Urinary bladder (tissue), 4 donors: Measurements from ENCODE around the gene MAPK7. TPM values are rescaled to one million over a fixed set of nuclear protein-coding genes. Genes with fewer than 3 reads are reported as not detected.

Experiments used
- DNase-seq: peaks from one replicate; pipeline ENCODE4 v3.0.0-alpha.2; 2015; ENCODE audit errors: extremely low spot score
- H3K27ac ChIP-seq: one replicate; pipeline ENCODE4 v1.5.1; 2013; ENCODE audit warnings: low read depth, mild to moderate bottlenecking, moderate library complexity
- H3K36me3 ChIP-seq: one replicate; pipeline ENCODE4 v1.6.1; 2013; ENCODE audit warnings: mild to moderate bottlenecking, moderate library complexity; ENCODE audit not compliant: insufficient read depth
- H3K4me1 ChIP-seq: one replicate; pipeline ENCODE4 v1.6.1; 2013; ENCODE audit warnings: mild to moderate bottlenecking, moderate library complexity; ENCODE audit not compliant: insufficient read depth
- H3K4me3 ChIP-seq: one replicate; pipeline ENCODE4 v1.5.1; 2013; ENCODE audit warnings: low read depth, low read length
- WGBS: extraction: QIAGEN DNeasy Blood & Tissue Kit; methylation state at CpG from one replicate; pipeline ENCODE4 v1.1.7; 2013; 5-methylcytosine and 5-hydroxymethylcytosine counted together
- polyA plus RNA-seq: library from polyadenylated mRNA; stranded (reverse); fragments of 200-250 nt; gene quantifications from one replicate; pipeline ENCODE4 v1.2.3, GENCODE V29; 2013
- total RNA-seq: library from RNA; depleted of rRNA; stranded (reverse); fragments of >200 nt; gene quantifications from one replicate; pipeline ENCODE4 v1.2.3, GENCODE V29; 2014
- donor health status: healthy with polysubstance abuse.
- donor health status: healthy.

Gene MAPK7
- total and polyA plus RNA-seq, 2 donors = 15.8 to 32.8 TPM

- peak overlapping the region; percentile 0 for H3K4me3 ChIP-seq
- no peaks in the 10 kb centered on the region for H3K4me1 ChIP-seq
- no peak overlapping the region for H3K27ac ChIP-seq
- 68% methylated on average over 9 of the region's 9 CpGs for WGBS
- H3K36me3 ChIP-seq = no peaks in the 10 kb centered on the region
- no peak for DNase-seq
Measured at GRCh38 chr17:19411631-19412030, 33.3 kb downstream of the MAPK7 start.

DNA sequence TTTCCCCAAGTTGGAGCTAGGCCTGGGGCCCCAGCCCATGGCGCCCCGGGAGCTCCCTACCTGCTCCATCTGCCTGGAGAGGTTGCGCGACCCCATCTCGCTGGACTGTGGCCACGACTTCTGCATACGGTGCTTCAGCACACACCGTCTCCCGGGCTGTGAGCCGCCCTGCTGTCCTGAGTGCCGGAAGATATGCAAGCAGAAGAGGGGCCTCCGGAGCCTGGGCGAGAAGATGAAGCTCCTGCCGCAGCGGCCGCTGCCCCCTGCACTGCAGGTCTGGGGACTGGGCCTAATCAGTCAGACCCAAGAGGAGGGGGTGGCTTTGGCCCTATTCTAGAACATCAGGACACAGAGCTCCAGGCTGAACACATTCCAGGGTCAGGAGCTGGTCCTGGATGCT, 34.2 kb downstream of the MAPK7 start:
- H3K36me3 ChIP-seq = no peaks in the 10 kb centered on the region
- peaks cover 2% of the 10 kb centered on the region for H3K4me1 ChIP-seq
- WGBS = 95% methylated on average over 16 of the region's 16 CpGs
- no peak for DNase-seq
- no peak overlapping the region for H3K4me3 ChIP-seq
- H3K27ac ChIP-seq = no peak overlapping the region

DNA sequence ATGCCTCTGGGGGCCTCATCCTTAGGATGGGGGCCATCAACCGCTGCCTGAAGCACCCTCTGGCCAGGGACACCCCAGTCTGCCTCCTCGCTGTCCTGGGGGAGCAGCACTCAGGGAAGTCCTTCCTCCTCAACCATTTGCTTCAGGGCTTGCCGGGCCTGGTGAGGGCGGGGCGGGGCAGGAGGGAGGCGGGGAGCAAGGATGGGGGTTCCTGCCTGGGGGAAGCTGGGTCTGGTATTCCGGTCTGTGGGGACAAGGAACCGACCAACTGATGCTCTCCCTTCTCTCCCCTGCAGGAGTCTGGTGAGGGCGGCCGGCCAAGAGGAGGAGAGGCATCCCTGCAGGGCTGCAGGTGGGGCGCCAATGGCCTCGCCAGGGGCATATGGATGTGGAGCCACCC, 34.7 kb downstream of the MAPK7 start:
- 92% methylated on average over 12 of the region's 12 CpGs for WGBS
- DNase-seq = no peak
- Histone ChIP-seq H3K4me3 (no peak overlapping the region), H3K27ac (no peak overlapping the region), H3K36me3 (no peaks in the 10 kb centered on the region), H3K4me1 (peaks cover 2% of the 10 kb centered on the region)

DNA sequence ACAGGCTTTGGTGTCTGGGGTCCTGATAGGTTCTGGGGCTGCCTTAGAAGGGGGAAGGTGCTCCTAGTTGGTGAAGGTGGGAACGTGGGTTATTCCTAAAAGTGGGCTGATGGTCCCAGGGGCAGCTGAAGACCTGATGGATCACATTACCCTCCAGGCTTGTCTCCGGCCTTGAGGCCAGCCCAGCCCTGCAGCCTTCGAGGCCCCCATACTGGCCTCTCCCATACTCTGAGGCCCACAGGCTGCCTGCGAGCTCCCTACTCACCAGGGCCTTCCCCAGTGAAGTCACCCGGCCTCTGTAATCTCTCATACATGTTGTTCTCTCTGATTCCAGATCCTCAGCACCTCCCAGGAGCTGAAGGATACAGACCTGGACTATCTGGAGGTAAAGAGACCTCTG, 35.5 kb downstream of the MAPK7 start:
- 89% methylated on average over 5 of the region's 5 CpGs for WGBS
- H3K4me1 ChIP-seq = peaks cover 2% of the 10 kb centered on the region

GRCh38 chr17:19414396-19415280, 36.3 kb downstream of the MAPK7 start:
- peaks cover 2% of the 10 kb centered on the region for H3K4me1 ChIP-seq
- no peak overlapping the region for H3K4me3 ChIP-seq
- H3K27ac ChIP-seq = no peak overlapping the region
- 93% methylated on average over 28 of the region's 28 CpGs for WGBS
- no peaks in the 10 kb centered on the region for H3K36me3 ChIP-seq
- no peak for DNase-seq

More for the DNA sequence above, 35.5 kb downstream of the MAPK7 start:
- DNase-seq = no peak
- H3K36me3 ChIP-seq = no peaks in the 10 kb centered on the region
- H3K27ac ChIP-seq = no peak overlapping the region
- H3K4me3 ChIP-seq = no peak overlapping the region

DNA sequence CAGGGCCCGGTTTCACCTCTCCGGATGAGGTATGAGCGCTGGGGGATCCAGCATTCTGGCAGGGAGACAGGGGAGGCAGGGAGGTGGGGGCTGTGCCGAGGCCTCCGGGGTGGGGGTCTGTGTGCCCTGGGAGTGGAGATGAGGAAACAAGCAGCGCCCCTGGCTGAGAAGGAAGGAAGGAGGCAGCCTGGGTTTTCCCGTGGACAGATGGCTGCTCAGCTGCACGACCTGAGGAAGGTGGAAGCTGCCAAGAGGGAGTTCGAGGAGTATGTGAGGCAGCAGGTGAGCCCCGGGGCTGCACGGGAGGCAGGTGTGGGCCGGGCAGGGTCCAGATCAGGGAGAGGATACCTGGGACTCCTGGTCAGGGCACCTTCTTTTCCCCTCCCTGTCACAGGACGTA, 37.0 kb downstream of the MAPK7 start:
- Histone ChIP-seq H3K4me3 (no peak overlapping the region), H3K4me1 (peaks cover 2% of the 10 kb centered on the region), H3K36me3 (no peaks in the 10 kb centered on the region), H3K27ac (no peak overlapping the region)
- 88% methylated on average over 13 of the region's 13 CpGs for WGBS
- DNase-seq = no peak

DNA sequence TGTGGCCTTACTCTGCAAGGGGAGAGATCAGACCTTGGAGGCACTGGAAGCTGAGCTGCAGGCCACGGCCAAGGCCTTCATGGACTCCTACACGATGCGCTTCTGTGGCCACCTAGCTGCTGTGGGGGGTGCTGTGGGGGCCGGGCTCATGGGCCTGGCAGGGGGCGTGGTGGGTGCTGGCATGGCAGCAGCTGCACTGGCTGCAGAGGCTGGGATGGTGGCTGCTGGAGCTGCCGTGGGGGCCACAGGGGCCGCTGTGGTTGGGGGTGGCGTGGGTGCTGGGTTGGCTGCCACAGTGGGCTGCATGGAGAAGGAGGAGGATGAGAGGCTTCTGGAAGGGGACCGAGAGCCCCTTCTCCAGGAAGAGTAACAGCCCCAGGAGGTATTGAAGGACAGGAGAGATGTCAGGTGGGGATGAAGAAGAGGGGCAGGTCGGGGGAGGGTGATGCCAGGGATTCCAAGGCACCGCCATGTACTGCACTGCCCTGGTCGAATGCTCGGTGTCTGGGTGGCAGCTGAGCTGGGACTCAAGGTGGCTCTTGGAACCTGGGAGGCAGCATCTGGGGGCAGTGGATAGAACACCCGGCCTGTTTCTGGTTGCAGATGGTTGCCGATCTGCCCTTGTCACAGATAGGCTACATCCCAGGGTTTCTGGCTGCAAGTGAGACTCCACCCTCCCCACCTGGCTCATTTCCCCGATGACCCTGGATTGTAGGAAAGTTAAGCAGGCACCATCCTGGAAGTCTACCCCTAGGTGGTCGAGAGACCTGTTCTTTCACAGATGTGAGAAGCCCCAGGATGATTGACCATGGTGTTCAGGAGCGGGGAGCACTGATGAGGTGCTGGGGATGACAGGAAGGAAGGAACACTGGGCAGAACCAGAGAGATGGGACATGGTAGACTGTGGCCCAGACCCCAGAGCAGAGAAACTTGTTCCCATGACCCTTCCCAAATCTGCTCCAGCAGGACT, 37.8 kb downstream of the MAPK7 start:
- WGBS = 95% methylated on average over 18 of the region's 18 CpGs
- H3K4me3 ChIP-seq = no peak overlapping the region
- H3K27ac ChIP-seq = no peak overlapping the region
- no peaks in the 10 kb centered on the region for H3K36me3 ChIP-seq
- no peak for DNase-seq
- peaks cover 2% of the 10 kb centered on the region for H3K4me1 ChIP-seq

DNA sequence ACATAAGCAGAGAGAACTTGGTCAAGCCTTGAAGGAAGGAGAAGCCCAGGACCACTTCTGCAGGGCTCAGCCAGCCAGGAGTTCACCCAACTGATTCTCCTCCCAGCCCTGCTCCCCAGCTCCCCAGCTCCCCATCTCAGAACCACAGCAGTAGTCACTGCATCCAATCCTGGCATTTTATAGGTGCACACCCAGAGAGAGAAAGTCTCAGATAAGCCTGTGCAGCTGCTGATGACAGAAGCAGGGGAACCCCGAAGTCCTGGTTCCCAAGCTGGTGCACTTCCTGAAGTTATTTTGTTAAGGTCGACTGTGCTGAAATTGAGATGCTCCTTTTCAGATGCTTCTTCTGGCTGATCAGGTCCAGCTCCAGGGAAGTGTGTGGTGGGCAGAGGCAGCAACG, 39.3 kb downstream of the MAPK7 start:
- Histone ChIP-seq H3K4me3 (no peak overlapping the region), H3K27ac (peak overlapping the region; percentile 68), H3K36me3 (no peaks in the 10 kb centered on the region), H3K4me1 (peaks cover 2% of the 10 kb centered on the region)
- WGBS = 54% methylated on average over 3 of the region's 3 CpGs
- DNase-seq = no peak

GRCh38 chr17:19418251-19418992, 40.1 kb downstream of the MAPK7 start:
- no peak for DNase-seq
- Histone ChIP-seq H3K4me1 (peaks cover 2% of the 10 kb centered on the region), H3K36me3 (no peaks in the 10 kb centered on the region), H3K4me3 (no peak overlapping the region), H3K27ac (peak overlapping the region; percentile 68)
- WGBS = 36% methylated on average over 7 of the region's 7 CpGs

DNA sequence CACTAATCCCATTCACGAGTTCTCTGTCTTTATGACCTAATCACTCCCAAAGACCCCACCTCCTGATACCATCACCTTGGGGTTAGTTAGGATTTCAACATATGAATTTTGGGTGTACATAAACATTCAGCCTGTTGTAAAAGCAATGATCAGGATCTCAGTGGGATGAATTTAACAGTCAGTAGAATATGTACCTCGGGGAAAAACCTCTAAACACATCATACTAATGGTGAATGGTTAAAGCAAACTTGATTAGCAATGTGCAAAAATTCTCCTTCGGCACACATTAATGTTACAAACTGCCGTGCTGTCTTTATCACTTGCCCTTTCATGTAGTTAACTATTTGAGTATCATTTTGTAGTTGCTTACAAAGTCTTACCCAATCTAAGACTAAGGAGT, 42.9 kb downstream of the MAPK7 start:
- Histone ChIP-seq H3K4me3 (no peak overlapping the region), H3K27ac (no peak overlapping the region), H3K36me3 (no peaks in the 10 kb centered on the region), H3K4me1 (peaks cover 2% of the 10 kb centered on the region)
- no peak for DNase-seq
- WGBS = 83% methylated on average over 4 of the region's 4 CpGs

- no peak for DNase-seq
- Histone ChIP-seq H3K4me1 (peaks cover under 1% of the 10 kb centered on the region), H3K36me3 (no peaks in the 10 kb centered on the region), H3K4me3 (no peak overlapping the region), H3K27ac (no peak overlapping the region)
- 92% methylated on average over 6 of the region's 6 CpGs for WGBS
Measured at GRCh38 chr17:19421926-19422325, 43.6 kb downstream of the MAPK7 start.

GRCh38 chr17:19424934-19425868, 46.9 kb downstream of the MAPK7 start:
- 31% methylated on average over 8 of the region's 8 CpGs for WGBS
- peak; percentile 54 for DNase-seq
- Histone ChIP-seq H3K27ac (no peak overlapping the region), H3K36me3 (no peaks in the 10 kb centered on the region), H3K4me1 (no peaks in the 10 kb centered on the region), H3K4me3 (no peak overlapping the region)
